Right ventricle myocardium inferior (tissue), 1 donor: ENCODE measurements around the gene TRIP6. TPM values are rescaled to one million over a fixed set of nuclear protein-coding genes. Genes with fewer than 3 reads are reported as not detected.
"Not testable (repeated sequence)": the region's sequence is repeated elsewhere in the genome, so short reads cannot be mapped to it uniquely, and the experiment has no call there.

Experiments
- ATAC-seq: fragments of 200-7000 bp; cut with Tn5 transposase; one replicate; pipeline ENCODE4 v1.9.1; 2020; ENCODE audit warnings: mild to moderate bottlenecking, moderate library complexity
- DNase-seq: peaks from one replicate; pipeline ENCODE4 v3.0.0; 2021; ENCODE audit errors: missing footprints
- intact Hi-C: fragments of 100-400 bp; cut with DNase I; formaldehyde crosslinking; loops from one replicate; pipeline ENCODE4 v1.11.0; 2022
- total RNA-seq: library from RNA; stranded (reverse); fragmentation: NEBNext Ultra II Directional; extraction: Animal tissue kit (Norgen Biotek cat#: 25700); gene quantifications from one replicate; pipeline ENCODE4 v1.2.1, GENCODE V29; 2021
- donor health status: DM: no; HTN: yes; CAD: no; lungs with severe emphysema.

The TRIP6 gene
- total RNA-seq, 1 donor from 2014 or later: 15.5 TPM

DNA sequence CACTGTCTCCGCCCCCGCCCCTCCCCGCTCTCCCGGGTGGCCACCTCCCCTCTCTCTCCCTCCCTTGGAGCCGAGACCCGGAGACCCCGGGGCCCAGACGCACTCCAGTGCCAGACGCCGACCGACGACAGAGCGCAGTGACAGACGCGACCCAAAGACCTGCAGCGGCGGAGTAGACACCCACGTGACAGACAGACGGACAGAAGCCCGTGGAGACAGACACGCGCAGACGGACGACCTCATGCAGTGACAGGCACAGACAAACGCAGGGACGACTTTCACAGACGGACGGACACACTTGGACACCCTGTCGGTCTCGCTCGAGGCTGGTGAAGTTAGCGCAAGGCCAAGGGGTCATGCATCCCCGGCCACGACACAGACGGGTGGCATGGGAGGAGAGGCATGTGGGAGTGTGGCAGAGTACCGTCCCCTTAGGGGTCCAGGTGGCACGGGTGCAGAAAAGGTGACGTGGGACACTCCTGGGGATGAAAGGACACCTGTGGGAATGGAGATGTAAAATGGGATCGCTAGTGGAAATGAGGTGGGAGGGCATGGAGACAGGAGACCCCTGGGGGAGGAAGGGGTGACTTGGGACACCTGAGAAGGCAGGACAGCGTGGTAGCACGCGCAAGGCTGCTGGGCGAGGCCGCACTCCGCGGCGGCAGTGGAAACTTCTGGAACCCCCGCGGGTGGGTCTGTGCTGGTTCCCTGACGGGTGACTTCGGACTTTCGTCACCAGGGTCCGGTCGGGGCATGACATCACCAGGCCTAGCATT is 29.0 kb downstream of the TRIP6 start:
- intact Hi-C loops: loop anchor here (5.0 kb wide), 1 partner anchor 181 kb away; no protein-coding TSS in a partner anchor
- ATAC-seq (no peak), DNase-seq (peak; percentile 63)

DNA sequence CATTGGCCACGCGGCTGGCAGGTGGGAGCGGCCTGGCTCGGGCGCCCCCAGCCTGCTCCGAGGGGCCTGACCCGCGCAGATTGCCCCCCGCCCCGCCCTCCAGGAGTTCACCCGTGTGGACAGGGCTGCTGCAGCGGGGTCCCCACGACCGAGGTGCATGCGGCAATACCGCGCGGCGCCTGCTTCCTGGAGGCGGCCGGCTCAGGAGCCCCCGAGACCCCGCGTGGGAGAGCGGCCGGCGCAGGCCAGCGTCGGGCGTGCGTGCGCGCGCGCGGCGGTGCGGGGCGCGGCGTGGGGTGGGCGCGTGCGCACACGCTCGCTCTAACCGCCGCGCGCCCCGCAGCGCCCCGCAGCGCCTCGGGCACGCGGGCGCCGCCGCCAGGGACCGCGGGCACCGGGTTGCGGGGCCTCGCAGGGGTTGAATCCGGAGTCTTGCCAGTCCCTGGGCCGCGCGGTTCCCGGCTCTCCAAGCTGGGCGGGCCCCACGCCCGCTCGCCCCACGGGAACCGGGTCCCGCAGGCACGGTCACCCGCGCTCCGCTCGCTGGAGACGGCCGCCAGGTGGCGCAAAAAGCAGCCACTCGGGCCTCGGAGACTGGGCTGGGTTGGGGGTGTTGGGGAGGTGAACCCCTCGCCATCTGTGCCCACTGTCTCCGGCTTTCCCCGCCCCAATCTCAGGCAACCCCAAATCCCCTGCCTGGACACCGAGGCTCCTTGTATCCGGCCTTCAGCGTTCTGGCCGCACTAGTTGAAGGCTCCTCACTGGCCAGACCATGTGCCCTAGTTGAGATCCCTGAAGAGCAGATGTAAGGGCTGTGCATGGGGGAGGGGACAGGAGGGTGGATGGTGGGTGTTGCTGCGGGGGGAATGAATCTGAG is 29.8 kb downstream of the TRIP6 start:
- DNase-seq (peak; percentile 80), ATAC-seq (no peak)
- intact Hi-C loops: loop anchor here (1.0 to 5.0 kb wide), 2 partner anchors 162 to 180 kb away; no protein-coding TSS in a partner anchor

GRCh38 chr7:100897772-100898454 is 30.7 kb downstream of the TRIP6 start:
- no peak for ATAC-seq
- intact Hi-C loops: loop anchor here (1.0 to 5.0 kb wide), 2 partner anchors 161 to 179 kb away; no protein-coding TSS in a partner anchor
- no peak for DNase-seq

- ATAC-seq (no peak), DNase-seq (no peak)
- intact Hi-C loops: loop anchor here (5.0 kb wide), 1 partner anchor 178 kb away; no protein-coding TSS in a partner anchor
These were observed 32.2 kb downstream of the TRIP6 start for GRCh38 chr7:100899432-100899831.

DNA sequence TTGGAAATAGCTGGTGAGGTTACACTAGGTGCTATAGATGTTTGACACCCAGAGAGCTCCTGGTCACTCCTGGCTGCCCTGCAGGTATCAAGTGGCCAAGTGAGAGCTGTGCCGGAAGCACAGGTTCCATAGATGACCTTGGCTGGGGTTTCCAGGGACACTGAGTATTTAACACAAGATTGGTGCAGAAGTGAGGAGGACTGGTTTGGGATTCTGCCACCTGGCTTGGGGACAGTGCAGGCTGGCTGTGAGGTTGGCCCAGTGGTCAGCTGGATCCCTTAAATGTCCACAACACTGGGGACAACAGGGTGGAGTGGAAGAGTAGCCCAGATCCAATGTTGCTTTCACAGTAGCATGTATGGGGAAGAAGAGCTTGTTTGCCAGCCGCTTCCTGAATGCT is 33.8 kb downstream of the TRIP6 start:
- DNase-seq (no peak), ATAC-seq (no peak)
- intact Hi-C loops: no loop called here

DNA sequence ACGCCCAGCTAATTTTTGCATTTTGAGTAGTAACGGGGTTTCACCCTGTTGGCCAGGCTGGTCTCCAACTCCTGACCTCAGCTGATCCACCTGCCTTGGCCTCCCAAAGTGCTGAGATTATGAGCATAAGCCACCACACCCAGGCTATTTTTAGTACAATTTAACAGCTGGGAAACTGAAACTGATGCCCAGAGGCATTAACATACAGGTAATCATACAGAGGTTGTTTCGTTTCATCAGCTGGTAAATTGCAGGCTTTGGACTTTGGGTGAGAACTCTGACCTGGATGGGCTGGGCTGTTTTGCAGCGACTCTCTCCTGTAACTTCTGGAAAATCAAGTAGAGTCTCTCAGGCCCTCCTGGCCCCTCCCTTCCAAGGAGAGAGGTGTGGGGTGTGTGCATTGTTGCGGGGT is 34.7 kb downstream of the TRIP6 start:
- no peak for ATAC-seq
- intact Hi-C loops: no loop called here
- no peak for DNase-seq

- DNase-seq (no peak), ATAC-seq (no peak)
- intact Hi-C loops: no loop called here
These were observed 35.5 kb downstream of the TRIP6 start for GRCh38 chr7:100902638-100903037.

DNA sequence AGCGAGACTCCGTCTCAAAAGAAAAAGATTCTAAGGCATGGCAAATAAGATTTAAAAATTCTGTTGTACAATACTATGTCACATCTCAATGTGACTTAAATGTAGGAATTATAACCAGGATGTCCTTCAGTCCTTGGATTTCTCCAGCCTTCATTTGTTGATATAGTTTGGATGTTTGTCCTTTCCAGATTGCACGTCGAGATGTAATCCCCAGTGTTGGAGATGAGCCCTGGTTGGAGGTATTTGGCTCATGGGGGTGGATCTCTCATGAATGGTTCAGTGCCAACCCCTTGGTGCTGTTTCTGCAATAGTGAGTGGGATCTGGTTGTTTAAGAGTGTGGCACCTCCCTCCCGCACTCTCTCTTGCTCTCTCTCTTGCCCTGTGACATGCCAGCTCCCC is 41.3 kb downstream of the TRIP6 start:
- intact Hi-C loops: no loop called here
- ATAC-seq: no peak
- no peak for DNase-seq

GRCh38 chr7:100910443-100910842 is 43.3 kb downstream of the TRIP6 start:
- ATAC-seq, DNase-seq, intact Hi-C loops: not testable (repeated sequence)

GRCh38 chr7:100911484-100911883 is 44.3 kb downstream of the TRIP6 start:
- intact Hi-C loops: no loop called here
- DNase-seq (no peak), ATAC-seq (no peak)

DNA sequence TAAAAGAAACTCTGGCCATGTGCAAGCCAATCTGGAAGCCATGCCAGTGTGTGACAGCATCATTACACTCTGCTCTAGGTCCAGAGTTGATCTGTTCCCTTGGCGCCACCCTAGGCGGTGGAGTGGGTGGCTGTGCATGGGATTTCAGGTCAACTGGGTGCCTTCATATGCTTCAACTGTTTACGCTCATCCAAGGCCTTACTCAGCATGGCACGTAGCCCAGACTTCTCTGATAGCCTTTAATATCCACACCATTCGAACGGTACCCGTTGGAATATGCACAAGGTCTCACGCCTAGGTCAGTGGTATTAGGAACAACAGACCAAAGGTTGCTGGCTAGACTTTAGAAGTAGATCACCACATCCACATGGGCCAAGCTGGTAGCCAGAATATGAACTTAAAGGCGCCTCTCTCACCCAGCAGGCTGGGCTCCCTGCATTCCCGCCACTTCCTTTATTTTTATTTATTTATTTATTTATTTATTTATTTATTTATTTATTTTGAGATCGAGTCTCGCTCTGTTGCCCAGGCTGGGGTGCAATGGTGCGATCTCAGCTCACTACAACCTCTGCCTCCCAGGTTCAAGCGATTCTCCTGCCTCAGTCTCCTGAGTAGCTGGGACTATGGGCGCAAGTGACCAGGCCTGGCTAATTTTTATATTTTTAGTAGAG is 47.2 kb downstream of the TRIP6 start:
- no peak for DNase-seq
- ATAC-seq: no peak
- intact Hi-C loops: no loop called here

GRCh38 chr7:100914879-100915447 is 47.8 kb downstream of the TRIP6 start:
- DNase-seq (no peak), ATAC-seq (no peak)
- intact Hi-C loops: no loop called here

DNA sequence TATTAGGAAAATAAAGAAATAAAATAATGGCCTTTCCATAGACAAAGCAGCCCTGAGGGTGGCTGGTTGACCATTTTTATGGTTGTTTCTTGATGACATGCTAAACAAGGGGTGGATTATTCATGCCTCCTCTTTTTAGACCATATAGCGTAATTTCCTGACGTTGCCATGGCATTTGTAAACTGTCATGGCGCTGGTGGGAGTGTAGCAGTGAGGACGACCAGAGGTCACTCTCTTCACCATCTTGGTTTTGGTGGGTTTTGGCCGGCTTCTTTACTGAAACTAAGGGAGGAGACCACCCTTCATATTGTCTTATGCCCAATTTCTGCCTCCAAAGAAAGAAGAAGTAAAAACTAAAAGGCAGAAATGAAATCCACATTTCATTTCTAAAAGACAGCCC is 52.1 kb downstream of the TRIP6 start:
- DNase-seq, ATAC-seq, intact Hi-C loops: not testable (repeated sequence)

GRCh38 chr7:100919779-100920437 is 52.7 kb downstream of the TRIP6 start:
- DNase-seq, intact Hi-C loops, ATAC-seq: not testable (repeated sequence)

DNA sequence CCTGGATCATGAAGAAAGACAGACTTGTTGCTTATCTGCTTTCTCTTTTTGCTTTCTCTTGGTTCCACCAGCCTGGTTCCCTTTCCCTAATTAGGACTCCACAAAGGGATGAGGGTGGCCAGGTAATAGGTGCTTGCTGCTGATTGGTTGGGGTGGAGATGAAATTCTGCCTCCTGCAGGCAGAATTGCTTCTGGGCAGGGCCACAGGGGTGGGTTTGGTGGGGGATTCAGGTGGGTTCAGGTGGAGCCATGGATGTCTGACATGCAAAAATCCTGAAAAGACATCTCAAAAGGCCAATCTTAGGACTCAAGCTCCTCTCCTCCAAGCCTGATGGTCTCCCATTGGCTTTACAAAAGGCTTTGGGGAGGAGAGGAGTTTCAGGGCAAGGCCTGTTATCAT is 53.9 kb downstream of the TRIP6 start:
- no peak for ATAC-seq
- DNase-seq: no peak
- intact Hi-C loops: no loop called here
